Left lung (tissue), 10 donors: Measurements from ENCODE around the gene TSKS. TPM values are rescaled to one million over a fixed set of nuclear protein-coding genes. Genes with fewer than 3 reads are reported as not detected.

ENCODE experiments used
- ATAC-seq: fragments of 200-7000 bp; cut with Tn5 transposase; one replicate; pipeline ENCODE4 v1.9.1; 2020; ENCODE audit warnings: moderate library complexity
- DNase-seq, 4 donors: peaks; one replicate each; pipeline ENCODE4 v3.0.0-alpha.2; 2013 to 2020
- H3K27ac ChIP-seq, 2 donors: fragments of 200-600 bp; sonication (generic) in 1 of 2; one replicate each; pipeline versions ENCODE4 v1.5.0 to v1.8.0; 2020 to 2021
- H3K27me3 ChIP-seq, 2 donors: fragments of 200-600 bp; sonication (generic) in 1 of 2; one replicate each; pipeline versions ENCODE4 v1.5.0 to v1.8.0; 2020 to 2021
- H3K36me3 ChIP-seq, 2 donors: fragments of 200-600 bp; sonication (generic) in 1 of 2; one replicate each; pipeline versions ENCODE4 v1.5.0 to v1.8.0; 2020 to 2021
- H3K4me1 ChIP-seq, 2 donors: fragments of 200-600 bp; one replicate each; pipeline ENCODE4 v1.8.0; 2021
- H3K4me3 ChIP-seq, 2 donors: fragments of 200-600 bp; sonication (generic) in 1 of 2; one replicate each; pipeline versions ENCODE4 v1.5.0 to v1.8.0; 2020 to 2021; ENCODE audit warnings: mild to moderate bottlenecking in 1 of 2
- H3K9me3 ChIP-seq, 2 donors: fragments of 200-600 bp; sonication (generic) in 1 of 2; one replicate each; pipeline versions ENCODE4 v1.5.0 to v1.8.0; 2020 to 2021
- intact Hi-C, 2 donors: fragments of 100-400 bp; cut with DNase I; formaldehyde crosslinking; loops; one replicate each; pipeline versions ENCODE4 v1.11.2 to v1.14.2; 2022
- polyA plus RNA-seq, 6 donors: library from polyadenylated mRNA; unstranded; fragments of 120-200 nt; gene quantifications; one replicate each; pipeline ENCODE4 v1.2.1, GENCODE V29; 2013; ENCODE audit not compliant: insufficient read length in 6 of 6
- total RNA-seq, 2 donors: library from RNA; stranded (reverse); fragmentation: NEBNext Ultra II Directional; extraction: Animal tissue kit (Norgen Biotek cat#: 25700); gene quantifications; one replicate each; pipeline ENCODE4 v1.2.1, GENCODE V29; 2021
- TF ChIP-seq, protein P1 (sequence below), 2 donors: fragments of 200-600 bp; sonication (generic) in 1 of 2; IDR thresholded peaks; one replicate each; pipeline versions ENCODE4 v1.5.0 to v1.8.0; 2021; ENCODE audit warnings: antibody characterized with exemption in 2 of 2
- donor health status: DM: no; HTN: yes; CAD: no.
- donor health status: DM: no; HTN: no; CAD: no.

Gene TSKS
- total and polyA plus RNA-seq, 8 donors = 0.17 to 0.45 (median 0.24) TPM; not detected in 1

- Histone ChIP-seq H3K36me3 (no peaks in the 10 kb centered on the region), H3K4me3 (no peak overlapping the region), H3K4me1 (no peaks in the 10 kb centered on the region), H3K27ac (no peak overlapping the region), H3K27me3 (no peaks in the 10 kb centered on the region), H3K9me3 (no peaks in the 10 kb centered on the region)
- TF ChIP-seq, protein P1, sequence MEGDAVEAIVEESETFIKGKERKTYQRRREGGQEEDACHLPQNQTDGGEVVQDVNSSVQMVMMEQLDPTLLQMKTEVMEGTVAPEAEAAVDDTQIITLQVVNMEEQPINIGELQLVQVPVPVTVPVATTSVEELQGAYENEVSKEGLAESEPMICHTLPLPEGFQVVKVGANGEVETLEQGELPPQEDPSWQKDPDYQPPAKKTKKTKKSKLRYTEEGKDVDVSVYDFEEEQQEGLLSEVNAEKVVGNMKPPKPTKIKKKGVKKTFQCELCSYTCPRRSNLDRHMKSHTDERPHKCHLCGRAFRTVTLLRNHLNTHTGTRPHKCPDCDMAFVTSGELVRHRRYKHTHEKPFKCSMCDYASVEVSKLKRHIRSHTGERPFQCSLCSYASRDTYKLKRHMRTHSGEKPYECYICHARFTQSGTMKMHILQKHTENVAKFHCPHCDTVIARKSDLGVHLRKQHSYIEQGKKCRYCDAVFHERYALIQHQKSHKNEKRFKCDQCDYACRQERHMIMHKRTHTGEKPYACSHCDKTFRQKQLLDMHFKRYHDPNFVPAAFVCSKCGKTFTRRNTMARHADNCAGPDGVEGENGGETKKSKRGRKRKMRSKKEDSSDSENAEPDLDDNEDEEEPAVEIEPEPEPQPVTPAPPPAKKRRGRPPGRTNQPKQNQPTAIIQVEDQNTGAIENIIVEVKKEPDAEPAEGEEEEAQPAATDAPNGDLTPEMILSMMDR (IDR thresholded peaks at IDR 0.05) = no peak
- ATAC-seq = peak; percentile 11
- no peak for DNase-seq
- intact Hi-C loops = no loop called here
These were observed 13.9 kb downstream of the TSKS start for GRCh38 chr19:49749055-49749716.

GRCh38 chr19:49746206-49746958 is 16.7 kb downstream of the TSKS start:
- TF ChIP-seq, protein P1 (IDR thresholded peaks at IDR 0.05) = no peak
- no peak overlapping the region for H3K4me3 ChIP-seq
- H3K9me3 ChIP-seq = no peaks in the 10 kb centered on the region
- no peaks in the 10 kb centered on the region for H3K27me3 ChIP-seq
- ATAC-seq = peak; percentile 69
- H3K4me1 ChIP-seq = no peaks in the 10 kb centered on the region
- H3K27ac ChIP-seq = no peak overlapping the region
- intact Hi-C loops = no loop called here
- H3K36me3 ChIP-seq = no peaks in the 10 kb centered on the region
- DNase-seq = peak in 3 of 4 donors; percentile 35 to 87 (median 69)

GRCh38 chr19:49744946-49745381 is 18.1 kb downstream of the TSKS start:
- Histone ChIP-seq H3K4me1 (no peaks in the 10 kb centered on the region), H3K36me3 (no peaks in the 10 kb centered on the region), H3K27ac (no peak overlapping the region), H3K4me3 (no peak overlapping the region), H3K9me3 (no peaks in the 10 kb centered on the region), H3K27me3 (no peaks in the 10 kb centered on the region)
- no peak for ATAC-seq
- intact Hi-C loops = no loop called here
- DNase-seq = no peak
- TF ChIP-seq, protein P1 (IDR thresholded peaks at IDR 0.05) = no peak

- DNase-seq = no peak
- intact Hi-C loops = no loop called here
- no peak for ATAC-seq
- H3K27me3 ChIP-seq = no peaks in the 10 kb centered on the region
- no peak overlapping the region for H3K27ac ChIP-seq
- no peaks in the 10 kb centered on the region for H3K4me1 ChIP-seq
- H3K4me3 ChIP-seq = no peak overlapping the region
- H3K9me3 ChIP-seq = no peaks in the 10 kb centered on the region
- TF ChIP-seq, protein P1 (IDR thresholded peaks at IDR 0.05) = no peak
- no peaks in the 10 kb centered on the region for H3K36me3 ChIP-seq
These were observed 21.8 kb downstream of the TSKS start for GRCh38 chr19:49741210-49741844.

DNA sequence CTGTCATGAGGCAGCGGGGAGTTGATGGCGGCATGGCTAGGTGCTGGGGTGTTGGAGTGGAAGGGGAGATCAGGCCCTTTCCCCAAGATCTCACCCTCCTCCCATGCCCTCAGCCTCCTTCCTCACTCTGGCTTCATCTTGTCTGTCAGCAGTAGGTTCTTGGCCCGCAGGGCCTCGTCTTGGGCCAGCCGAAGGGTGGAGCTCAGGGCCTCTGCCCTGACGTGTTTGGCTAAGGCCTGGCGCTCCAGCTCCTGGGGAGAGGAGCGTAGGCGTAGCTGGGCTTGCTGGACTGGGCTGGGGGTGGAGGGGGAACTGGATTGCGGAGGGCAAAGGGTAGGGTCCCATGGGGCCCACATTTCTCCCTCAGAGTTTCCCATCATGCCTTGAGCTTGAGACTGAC is 23.2 kb downstream of the TSKS start:
- intact Hi-C loops = no loop called here
- no peak for ATAC-seq
- no peaks in the 10 kb centered on the region for H3K9me3 ChIP-seq
- H3K27me3 ChIP-seq = no peaks in the 10 kb centered on the region
- DNase-seq = no peak
- H3K27ac ChIP-seq = no peak overlapping the region
- H3K4me3 ChIP-seq = no peak overlapping the region
- TF ChIP-seq, protein P1 (IDR thresholded peaks at IDR 0.05) = no peak
- no peaks in the 10 kb centered on the region for H3K4me1 ChIP-seq
- H3K36me3 ChIP-seq = no peaks in the 10 kb centered on the region
